ENCODE results near the gene AMER2. TPM values are rescaled to one million over a fixed set of nuclear protein-coding genes. Genes with fewer than 3 reads are reported as not detected.
"Not testable (repeated sequence)": the region's sequence is repeated elsewhere in the genome, so short reads cannot be mapped to it uniquely, and the experiment has no call there.

Gene AMER2
- total RNA-seq, 1 experiment from 2014 or later: not detected

DNA sequence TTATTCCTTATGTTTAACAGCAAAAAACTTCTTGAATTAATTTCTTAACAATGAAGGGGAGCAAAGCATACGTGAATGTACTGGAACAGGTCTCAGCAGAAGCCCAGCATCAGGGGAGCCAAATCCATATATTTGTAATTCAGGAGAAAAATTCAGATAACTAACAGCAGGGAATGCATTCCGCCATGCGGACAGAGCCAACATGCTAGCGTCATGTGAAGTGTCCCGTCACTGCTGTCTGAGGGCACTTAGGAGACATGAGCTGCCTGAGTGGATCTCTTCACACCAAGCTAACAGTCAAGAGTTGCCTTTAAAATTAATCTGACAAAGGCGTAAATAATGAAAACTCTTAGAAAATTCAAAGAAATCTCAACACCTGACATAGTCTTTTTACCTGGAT is 6.4 kb downstream of the AMER2 start:
- DNase-seq: no peak
- H2AFZ ChIP-seq: no peak overlapping the region
- H4K20me1 ChIP-seq (ENCODE audit: insufficient read depth): no peaks in the 10 kb centered on the region
- no peaks in the 10 kb centered on the region for H3K36me3 ChIP-seq (ENCODE audit: low read depth)
- intact Hi-C loops (cut with micrococcal nuclease; ENCODE audit: unreplicated experiment): no loop called here
- no peaks in the 10 kb centered on the region for H3K9me3 ChIP-seq (ENCODE audit: insufficient read depth, low read depth)
- peaks cover 37% of the 10 kb centered on the region for H3K27me3 ChIP-seq (ENCODE audit: insufficient read depth, low read depth)
- ChIA-PET CTCF (no interaction called here), POLR2A (ENCODE audit: unreplicated experiment) (no interaction called here)
- no peaks in the 10 kb centered on the region for H3F3A ChIP-seq (ENCODE audit: insufficient read depth, low read depth)
- no peaks in the 10 kb centered on the region for H3K79me2 ChIP-seq (ENCODE audit: low read depth)
- no peak overlapping the region for H3K4me2 ChIP-seq
- H3K4me1 ChIP-seq (replicated peaks; ENCODE audit: insufficient read depth): no peaks in the 10 kb centered on the region
- no peaks in the 10 kb centered on the region for H3K9me2 ChIP-seq (ENCODE audit: insufficient read depth)
- BruUV-seq (replicated peaks): no TSS peak
- TF ChIP-seq CTCF (conservative IDR thresholded peaks at IDR 0.05): no peak
- no peak for TF ChIP-seq EZH2 (IDR thresholded peaks at IDR 0.05; ENCODE audit: low read depth)
- H3K27ac ChIP-seq: no peak overlapping the region
- no peak overlapping the region for H3K4me3 ChIP-seq

- H2AFZ ChIP-seq; CTCF ChIA-PET; H3F3A ChIP-seq (ENCODE audit: insufficient read depth, low read depth); H3K9me2 ChIP-seq (ENCODE audit: insufficient read depth); H3K27ac ChIP-seq; POLR2A ChIA-PET (ENCODE audit: unreplicated experiment); BruUV-seq (replicated peaks); DNase-seq; H4K20me1 ChIP-seq (ENCODE audit: insufficient read depth); H3K4me2 ChIP-seq; H3K4me3 ChIP-seq; intact Hi-C loops (cut with micrococcal nuclease; ENCODE audit: unreplicated experiment); H3K4me1 ChIP-seq (replicated peaks; ENCODE audit: insufficient read depth); H3K79me2 ChIP-seq (ENCODE audit: low read depth); H3K36me3 ChIP-seq (ENCODE audit: low read depth); H3K9me3 ChIP-seq (ENCODE audit: insufficient read depth, low read depth): not testable (repeated sequence)
- H3K27me3 ChIP-seq (ENCODE audit: insufficient read depth, low read depth): peaks cover 41% of the 10 kb centered on the region
Observed at GRCh38 chr13:25165163-25165562, 6.9 kb downstream of the AMER2 start.

DNA sequence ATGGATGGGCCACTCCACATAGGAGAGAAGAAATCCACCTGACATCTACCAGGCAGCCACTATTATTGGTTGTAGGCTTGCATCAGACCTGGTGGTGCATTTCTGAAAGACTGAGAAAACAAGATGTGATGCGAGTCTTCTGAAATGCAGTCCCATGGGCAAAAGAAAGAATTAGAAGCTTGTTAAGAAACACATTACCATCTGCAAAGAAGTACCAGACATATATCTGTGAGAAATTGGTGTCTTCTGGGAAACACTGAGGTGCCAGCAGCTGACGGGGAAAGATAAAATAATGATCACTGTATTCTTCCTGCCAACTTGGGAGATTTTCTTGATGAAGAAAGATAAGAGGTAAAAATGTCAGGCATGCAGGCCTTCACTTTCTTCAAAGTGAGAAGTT is 14.4 kb downstream of the AMER2 start:
- no TSS peak for BruUV-seq (replicated peaks)
- H2AFZ ChIP-seq: no peak overlapping the region
- TF ChIP-seq EZH2 (IDR thresholded peaks at IDR 0.05; ENCODE audit: low read depth) (no peak), CTCF (conservative IDR thresholded peaks at IDR 0.05) (no peak)
- no peak overlapping the region for H3K27ac ChIP-seq
- intact Hi-C loops (cut with micrococcal nuclease; ENCODE audit: unreplicated experiment): no loop called here
- H3K9me3 ChIP-seq (ENCODE audit: insufficient read depth, low read depth): no peaks in the 10 kb centered on the region; the same call in 1 of the 2 replicates
- H3K36me3 ChIP-seq (ENCODE audit: low read depth): no peaks in the 10 kb centered on the region
- POLR2A ChIA-PET (ENCODE audit: unreplicated experiment): no interaction called here
- no peaks in the 10 kb centered on the region for H3F3A ChIP-seq (ENCODE audit: insufficient read depth, low read depth)
- H3K27me3 ChIP-seq (ENCODE audit: insufficient read depth, low read depth): peaks cover 63% of the 10 kb centered on the region
- no peaks in the 10 kb centered on the region for H4K20me1 ChIP-seq (ENCODE audit: insufficient read depth)
- CTCF ChIA-PET: no interaction called here
- H3K4me3 ChIP-seq: no peak overlapping the region
- no peaks in the 10 kb centered on the region for H3K4me1 ChIP-seq (replicated peaks; ENCODE audit: insufficient read depth)
- H3K9me2 ChIP-seq (ENCODE audit: insufficient read depth): no peaks in the 10 kb centered on the region
- DNase-seq: no peak
- H3K4me2 ChIP-seq: no peak overlapping the region
- H3K79me2 ChIP-seq (ENCODE audit: low read depth): no peaks in the 10 kb centered on the region

GRCh38 chr13:25153736-25154135 is 18.4 kb downstream of the AMER2 start:
- TF ChIP-seq EZH2 (IDR thresholded peaks at IDR 0.05; ENCODE audit: low read depth) (no peak), CTCF (conservative IDR thresholded peaks at IDR 0.05) (no peak)
- Histone ChIP-seq H3K4me2 (no peak overlapping the region), H3F3A (ENCODE audit: insufficient read depth, low read depth) (no peaks in the 10 kb centered on the region), H3K4me3 (no peak overlapping the region), H4K20me1 (ENCODE audit: insufficient read depth) (no peaks in the 10 kb centered on the region), H3K9me3 (ENCODE audit: insufficient read depth, low read depth) (no peaks in the 10 kb centered on the region; the same call in 1 of the 2 replicates), H3K9me2 (ENCODE audit: insufficient read depth) (no peaks in the 10 kb centered on the region), H3K79me2 (ENCODE audit: low read depth) (no peaks in the 10 kb centered on the region), H2AFZ (no peak overlapping the region), H3K36me3 (ENCODE audit: low read depth) (no peaks in the 10 kb centered on the region), H3K27ac (no peak overlapping the region), H3K4me1 (replicated peaks; ENCODE audit: insufficient read depth) (no peaks in the 10 kb centered on the region), H3K27me3 (ENCODE audit: insufficient read depth, low read depth) (peaks cover 91% of the 10 kb centered on the region)
- intact Hi-C loops (cut with micrococcal nuclease; ENCODE audit: unreplicated experiment): no loop called here
- POLR2A ChIA-PET (ENCODE audit: unreplicated experiment): no interaction called here
- BruUV-seq (replicated peaks): no TSS peak
- no peak for DNase-seq
- CTCF ChIA-PET: no interaction called here

Measured in PC-9 (cell line).